IMR-90 (cell line): ENCODE measurements around the gene GYG2. TPM values are rescaled to one million over a fixed set of nuclear protein-coding genes. Genes with fewer than 3 reads are reported as not detected.
A peak's percentile ranks its signal among the peaks of the same experiment; 100 is the strongest.

Experiments
- ATAC-seq: fragments of 200-7000 bp; cut with Tn5 transposase; 2 replicates; pipeline ENCODE4 v1.9.1; 2020; ENCODE audit warnings: low read depth, mild to moderate bottlenecking, moderate library complexity
- BruUV-seq: library from RNA; stranded (reverse); fragments of 400-500 nt; replicated peaks from 2 replicates; lab custom pipeline; 2021; lab: Mats Ljungman, UMichigan
- CTCF ChIA-PET: fragments of 300-600 bp; formaldehyde crosslinking; extraction: SDS; loops from one replicate; lab custom pipeline; 2021; ENCODE audit warnings: antibody characterized with exemption; lab: Yijun Ruan, JAX
- POLR2A ChIA-PET: fragments of 300-600 bp; sonication (Branson Sonifier 250); formaldehyde crosslinking; loops from one replicate; lab custom pipeline; 2022; ENCODE audit warnings: antibody characterized with exemption; ENCODE audit not compliant: unreplicated experiment; lab: Charles Lee
- DNase-seq: peaks from one replicate; pipeline ENCODE4 v3.0.0; 2013
- H2AFZ ChIP-seq: replicated peaks from 2 replicates; pipeline ENCODE3; 2013; ENCODE audit warnings: low read length, mild to moderate bottlenecking; ENCODE audit not compliant: poor library complexity
- H2AK5ac ChIP-seq: 2 replicates; pipeline ENCODE4 v1.6.1; 2013; ENCODE audit warnings: low read depth, low read length, inconsistent platforms
- H2AK9ac ChIP-seq: replicated peaks from 2 replicates; pipeline ENCODE3; 2013; ENCODE audit warnings: mild to moderate bottlenecking, low read depth, low read length, moderate library complexity; ENCODE audit not compliant: poor library complexity
- H2BK120ac ChIP-seq: 2 replicates; pipeline ENCODE4 v1.6.1; 2013; ENCODE audit warnings: low read depth, low read length, inconsistent platforms
- H2BK15ac ChIP-seq: 3 replicates; pipeline ENCODE4 v1.6.1; 2013; ENCODE audit warnings: low read depth, low read length, inconsistent platforms
- H2BK20ac ChIP-seq: 2 replicates; pipeline ENCODE4 v1.6.1; 2013; ENCODE audit warnings: low read depth, mild to moderate bottlenecking, inconsistent platforms, low read length, moderate library complexity
- H2BK5ac ChIP-seq: 2 replicates; pipeline ENCODE4 v1.6.1; 2013; ENCODE audit warnings: mild to moderate bottlenecking, low read depth, low read length, inconsistent platforms; ENCODE audit not compliant: poor library complexity, severe bottlenecking
- H3K14ac ChIP-seq: replicated peaks from 2 replicates; pipeline ENCODE4 v1.6.1; 2013; ENCODE audit warnings: low read depth, low read length, inconsistent platforms
- H3K18ac ChIP-seq: 2 replicates; pipeline ENCODE4 v1.6.1; 2013; ENCODE audit warnings: low read depth, low read length, control low read depth
- H3K23ac ChIP-seq: 2 replicates; pipeline ENCODE4 v1.6.1; 2013; ENCODE audit warnings: low read depth, low read length, inconsistent platforms
- H3K27ac ChIP-seq: 2 replicates; pipeline ENCODE4 v1.5.1; 2013; ENCODE audit warnings: mild to moderate bottlenecking, control low read depth, low read length; ENCODE audit not compliant: insufficient read depth
- H3K27me3 ChIP-seq: 2 replicates; pipeline ENCODE4 v1.6.1; 2013; ENCODE audit warnings: low read length; ENCODE audit not compliant: control insufficient read depth, insufficient read depth
- H3K36me3 ChIP-seq: 2 replicates; pipeline ENCODE4 v1.6.1; 2013; ENCODE audit warnings: low read length, mixed read lengths; ENCODE audit not compliant: control insufficient read depth, insufficient read depth
- H3K4ac ChIP-seq: 2 replicates; pipeline ENCODE4 v1.6.1; 2013; ENCODE audit warnings: low read depth, low read length, inconsistent platforms
- H3K4me1 ChIP-seq: 2 replicates; pipeline ENCODE4 v1.6.1; 2013; ENCODE audit warnings: low read length, mixed read lengths; ENCODE audit not compliant: control insufficient read depth, insufficient read depth
- H3K4me2 ChIP-seq: 2 replicates; pipeline ENCODE4 v1.6.1; 2013; ENCODE audit warnings: low read depth, mild to moderate bottlenecking, control low read depth, low read length, moderate library complexity
- H3K4me3 ChIP-seq: 2 replicates; pipeline ENCODE4 v1.5.1; 2013; ENCODE audit warnings: low read depth, mild to moderate bottlenecking, control low read depth, low read length, moderate library complexity; ENCODE audit not compliant: insufficient read depth
- H3K56ac ChIP-seq: 2 replicates; pipeline ENCODE4 v1.6.1; 2013; ENCODE audit warnings: low read length, inconsistent platforms; ENCODE audit not compliant: insufficient read depth; ENCODE audit errors: extremely low read depth
- H3K79me1 ChIP-seq, 2 experiments: 2 replicates each; pipeline ENCODE4 v1.6.1; 2013; ENCODE audit warnings: low read length in 2 of 2, inconsistent platforms in 1 of 2, low read depth in 1 of 2
- H3K9ac ChIP-seq: 2 replicates; pipeline ENCODE4 v1.6.1; 2013; ENCODE audit warnings: low read depth, low read length, control low read depth
- H3K9me1 ChIP-seq: 2 replicates; pipeline ENCODE4 v1.6.1; 2013; ENCODE audit warnings: low read length, inconsistent platforms; ENCODE audit not compliant: insufficient read depth
- H3K9me3 ChIP-seq: 2 replicates; pipeline ENCODE4 v1.6.1; 2013; ENCODE audit warnings: low read length; ENCODE audit not compliant: control insufficient read depth, insufficient read depth
- H4K20me1 ChIP-seq: 2 replicates; pipeline ENCODE4 v1.6.1; 2013; ENCODE audit warnings: low read length, inconsistent platforms; ENCODE audit not compliant: insufficient read depth
- H4K5ac ChIP-seq: 2 replicates; pipeline ENCODE4 v1.6.1; 2013; ENCODE audit warnings: mild to moderate bottlenecking, low read depth, low read length, control low read depth
- H4K8ac ChIP-seq, 2 experiments: 2 replicates each; pipeline ENCODE4 v1.6.1; 2013; ENCODE audit warnings: low read depth in 2 of 2, low read length in 2 of 2, control low read depth in 1 of 2, inconsistent platforms in 1 of 2
- H4K91ac ChIP-seq: 2 replicates; pipeline ENCODE4 v1.6.1; 2013; ENCODE audit warnings: low read depth, low read length, inconsistent platforms; ENCODE audit not compliant: insufficient read depth
- BHLHE40 ChIP-seq: fragments of 150-350 bp; IDR thresholded peaks from 2 replicates; pipeline ENCODE4 v1.6.1; 2016; ENCODE audit warnings: mild to moderate bottlenecking, low read depth, low read length
- CEBPB ChIP-seq: IDR thresholded peaks from 2 replicates; pipeline ENCODE4 v1.6.1; 2012; ENCODE audit warnings: low read depth, low read length, improper control_type of control experiment
- CHD1 ChIP-seq: IDR thresholded peaks from 2 replicates; pipeline ENCODE4 v1.6.1; 2012; ENCODE audit warnings: low read depth, low read length, improper control_type of control experiment
- FOS ChIP-seq: fragments of 150-350 bp; IDR thresholded peaks from 2 replicates; pipeline ENCODE4 v1.6.1; 2016; ENCODE audit warnings: low read depth, low read length
- MAFK ChIP-seq: IDR thresholded peaks from 2 replicates; pipeline ENCODE4 v1.6.1; 2012; ENCODE audit warnings: low read depth, low read length, improper control_type of control experiment
- MAZ ChIP-seq: IDR thresholded peaks from 2 replicates; pipeline ENCODE4 v1.6.1; 2012; ENCODE audit warnings: low read depth, mild to moderate bottlenecking, low read length, improper control_type of control experiment, moderate library complexity, borderline replicate concordance
- MXI1 ChIP-seq: IDR thresholded peaks from 2 replicates; pipeline ENCODE4 v1.6.1; 2012; ENCODE audit warnings: low read depth, mild to moderate bottlenecking, low read length, moderate library complexity, borderline replicate concordance
- NFE2L2 ChIP-seq: fragments of 150-350 bp; IDR thresholded peaks from 2 replicates; pipeline ENCODE4 v1.6.1; 2016; ENCODE audit warnings: low read depth, mild to moderate bottlenecking, low read length
- POLR2A ChIP-seq: IDR thresholded peaks from 2 replicates; pipeline ENCODE4 v1.6.1; 2012; ENCODE audit warnings: mild to moderate bottlenecking, low read depth, low read length
- RAD21 ChIP-seq: IDR thresholded peaks from 2 replicates; pipeline ENCODE4 v1.6.1; 2012; ENCODE audit warnings: low read length, improper control_type of control experiment
- RCOR1 ChIP-seq: IDR thresholded peaks from 2 replicates; pipeline ENCODE4 v1.6.1; 2012; ENCODE audit warnings: mild to moderate bottlenecking, low read length, improper control_type of control experiment; ENCODE audit not compliant: insufficient replicate concordance
- RFX5 ChIP-seq: IDR thresholded peaks from 2 replicates; pipeline ENCODE4 v1.8.0; 2012; ENCODE audit warnings: low read depth, mild to moderate bottlenecking, low read length, moderate library complexity
- SMC3 ChIP-seq: fragments of 150-350 bp; IDR thresholded peaks from 2 replicates; pipeline ENCODE4 v1.6.1; 2016; ENCODE audit warnings: low read depth, mild to moderate bottlenecking, antibody characterized with exemption, low read length, moderate library complexity
- WGBS, 2 experiments: methylation state at CpG; one replicate each; pipeline versions ENCODE4 v1.1.5 to v1.1.7; 2013; ENCODE audit warnings: missing lambda C conversion rate in 2 of 2; ENCODE audit not compliant: insufficient read length in 1 of 2; ENCODE audit errors: extremely low coverage in 2 of 2; 5-methylcytosine and 5-hydroxymethylcytosine counted together
- dilution Hi-C: fragments of 300-500 bp; cut with HindIII; formaldehyde crosslinking; loops from one replicate; pipeline ENCODE4 v1.14.3; 2018; ENCODE audit warnings: low sequenced_read_pairs; ENCODE audit not compliant: unreplicated experiment
- in situ Hi-C: fragments of 300-500 bp; cut with MboI; formaldehyde crosslinking; loops from 3 replicates; pipeline ENCODE4 v1.14.3; 2019; ENCODE audit warnings: low sequenced_read_pairs, inconsistent platforms, mixed read lengths
- intact Hi-C: fragments of 100-400 bp; cut with micrococcal nuclease; formaldehyde crosslinking; loops from 2 replicates; pipeline ENCODE4 v1.10.0; 2022
- polyA plus RNA-seq, 3 experiments: library from polyadenylated mRNA; depleted of rRNA; stranded (reverse); fragments of >200 nt; gene quantifications; 2 replicates each; pipeline ENCODE4 v1.2.3, GENCODE V29; 2012; ENCODE audit warnings: low replicate concordance in 1 of 3
- total RNA-seq: library from RNA; depleted of rRNA; stranded (reverse); fragments of >200 nt; gene quantifications from 2 replicates; pipeline ENCODE4 v1.2.3, GENCODE V29; 2012
- TF ChIP-seq, protein P1 (sequence below): fragments of 150-350 bp; IDR thresholded peaks from 2 replicates; pipeline ENCODE4 v1.6.1; 2016; ENCODE audit warnings: low read depth, mild to moderate bottlenecking, low read length, moderate library complexity, borderline replicate concordance
- TF ChIP-seq, protein P2 (sequence below): conservative IDR thresholded peaks from 2 replicates; pipeline ENCODE4 v1.5.1; 2012; ENCODE audit warnings: mild to moderate bottlenecking, low read depth, low read length, improper control_type of control experiment
- TF ChIP-seq, protein P3 (sequence below): fragments of 150-350 bp; IDR thresholded peaks from 2 replicates; pipeline ENCODE4 v1.6.1; 2017; ENCODE audit warnings: mild to moderate bottlenecking, antibody characterized with exemption, low read length, low read depth

The GYG2 gene
- total and polyA plus RNA-seq, 2 of the 4 experiments (the other 2 are of a cell fraction) = 9.6 to 13.1 TPM

DNA sequence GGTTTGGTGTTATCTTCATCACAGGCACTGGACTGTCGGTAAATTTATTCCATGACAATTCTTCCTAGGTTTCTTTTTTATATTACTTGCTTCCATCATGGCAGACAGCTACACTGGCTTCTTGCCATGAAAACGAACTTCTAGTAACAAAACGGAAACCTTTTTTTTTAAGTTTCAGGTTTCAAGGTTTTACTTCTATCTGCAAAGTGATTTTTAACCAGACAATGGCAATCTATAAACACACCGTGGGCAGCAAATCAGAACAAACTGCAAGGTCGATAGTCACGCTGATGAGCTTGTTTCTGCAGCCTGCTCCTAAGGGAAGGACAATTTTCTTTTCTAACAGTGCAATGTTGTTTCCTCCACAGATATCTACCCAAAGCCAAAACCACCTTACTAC lies 47.0 kb upstream of the GYG2 start:
- Histone ChIP-seq H3K56ac (no peak overlapping the region), H4K91ac (no peak overlapping the region), H3K9me3 (no peaks in the 10 kb centered on the region), H3K4ac (no peak overlapping the region), H3K23ac (no peak overlapping the region), H3K4me1 (no peaks in the 10 kb centered on the region), H4K20me1 (no peaks in the 10 kb centered on the region), H3K79me1 (no peaks in the 10 kb centered on the region), H3K18ac (no peak overlapping the region), H3K27me3 (peaks cover 5% of the 10 kb centered on the region; the same call in 1 of the 2 replicates), H3K4me3 (no peak overlapping the region), H2BK20ac (no peak overlapping the region), H2AK9ac (no peak overlapping the region), H2AFZ (no peak overlapping the region), H2AK5ac (no peak overlapping the region), H4K5ac (no peak overlapping the region), H3K4me2 (0 out of 2 replicates have a peak overlapping the region, but pooled peaks have one; percentile 21), H3K9me1 (no peaks in the 10 kb centered on the region), H3K27ac (no peak overlapping the region), H3K9ac (no peak overlapping the region), H3K14ac (no peak overlapping the region), H2BK5ac (no peak overlapping the region), H2BK120ac (no peak overlapping the region), H2BK15ac (no peak overlapping the region), H4K8ac (no peak overlapping the region), H3K36me3 (no peaks in the 10 kb centered on the region)
- ChIA-PET POLR2A (no interaction called here), CTCF (no interaction called here)
- TF ChIP-seq, protein P1, sequence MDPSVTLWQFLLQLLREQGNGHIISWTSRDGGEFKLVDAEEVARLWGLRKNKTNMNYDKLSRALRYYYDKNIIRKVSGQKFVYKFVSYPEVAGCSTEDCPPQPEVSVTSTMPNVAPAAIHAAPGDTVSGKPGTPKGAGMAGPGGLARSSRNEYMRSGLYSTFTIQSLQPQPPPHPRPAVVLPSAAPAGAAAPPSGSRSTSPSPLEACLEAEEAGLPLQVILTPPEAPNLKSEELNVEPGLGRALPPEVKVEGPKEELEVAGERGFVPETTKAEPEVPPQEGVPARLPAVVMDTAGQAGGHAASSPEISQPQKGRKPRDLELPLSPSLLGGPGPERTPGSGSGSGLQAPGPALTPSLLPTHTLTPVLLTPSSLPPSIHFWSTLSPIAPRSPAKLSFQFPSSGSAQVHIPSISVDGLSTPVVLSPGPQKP = no peak
- TF ChIP-seq CHD1 (no peak), POLR2A (no peak), SMC3 (no peak), CEBPB (no peak), NFE2L2 (no peak), RAD21 (no peak), FOS (no peak), MAZ (no peak), MAFK (no peak), BHLHE40 (no peak), RFX5 (no peak), RCOR1 (no peak), MXI1 (no peak)
- TF ChIP-seq, protein P2, sequence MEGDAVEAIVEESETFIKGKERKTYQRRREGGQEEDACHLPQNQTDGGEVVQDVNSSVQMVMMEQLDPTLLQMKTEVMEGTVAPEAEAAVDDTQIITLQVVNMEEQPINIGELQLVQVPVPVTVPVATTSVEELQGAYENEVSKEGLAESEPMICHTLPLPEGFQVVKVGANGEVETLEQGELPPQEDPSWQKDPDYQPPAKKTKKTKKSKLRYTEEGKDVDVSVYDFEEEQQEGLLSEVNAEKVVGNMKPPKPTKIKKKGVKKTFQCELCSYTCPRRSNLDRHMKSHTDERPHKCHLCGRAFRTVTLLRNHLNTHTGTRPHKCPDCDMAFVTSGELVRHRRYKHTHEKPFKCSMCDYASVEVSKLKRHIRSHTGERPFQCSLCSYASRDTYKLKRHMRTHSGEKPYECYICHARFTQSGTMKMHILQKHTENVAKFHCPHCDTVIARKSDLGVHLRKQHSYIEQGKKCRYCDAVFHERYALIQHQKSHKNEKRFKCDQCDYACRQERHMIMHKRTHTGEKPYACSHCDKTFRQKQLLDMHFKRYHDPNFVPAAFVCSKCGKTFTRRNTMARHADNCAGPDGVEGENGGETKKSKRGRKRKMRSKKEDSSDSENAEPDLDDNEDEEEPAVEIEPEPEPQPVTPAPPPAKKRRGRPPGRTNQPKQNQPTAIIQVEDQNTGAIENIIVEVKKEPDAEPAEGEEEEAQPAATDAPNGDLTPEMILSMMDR = no peak
- TF ChIP-seq, protein P3, sequence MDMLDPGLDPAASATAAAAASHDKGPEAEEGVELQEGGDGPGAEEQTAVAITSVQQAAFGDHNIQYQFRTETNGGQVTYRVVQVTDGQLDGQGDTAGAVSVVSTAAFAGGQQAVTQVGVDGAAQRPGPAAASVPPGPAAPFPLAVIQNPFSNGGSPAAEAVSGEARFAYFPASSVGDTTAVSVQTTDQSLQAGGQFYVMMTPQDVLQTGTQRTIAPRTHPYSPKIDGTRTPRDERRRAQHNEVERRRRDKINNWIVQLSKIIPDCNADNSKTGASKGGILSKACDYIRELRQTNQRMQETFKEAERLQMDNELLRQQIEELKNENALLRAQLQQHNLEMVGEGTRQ = no peak
- WGBS, 2 experiments = 59% methylated on average over 3 of the region's 6 CpGs; no CpG with 5 or more reads in 1 of the 2 experiments
- in situ Hi-C loops (no loop called here), intact Hi-C loops (no loop called here), dilution Hi-C loops (no loop called here)
- DNase-seq (peak; percentile 2), ATAC-seq (no peak)
- BruUV-seq = no TSS peak
